Motor neuron (in vitro differentiated cells): ENCODE data around the gene CDKL1. TPM values are rescaled to one million over a fixed set of nuclear protein-coding genes. Genes with fewer than 3 reads are reported as not detected.

Source experiments
- ATAC-seq, 8 experiments: fragments of 200-7000 bp; cut with Tn5 transposase; replicated peaks in 6 of 8; 2 replicates each; pipeline ENCODE4 v1.8.0; 2021; ENCODE audit warnings: mild to moderate bottlenecking in 8 of 8, moderate library complexity in 8 of 8
- H3K27ac ChIP-seq, 2 donors: fragments of 250-450 bp; sonication (Bioruptor Pico); 2 replicates each; pipeline ENCODE4 v1.9.0; 2021; ENCODE audit warnings: antibody characterized with exemption in 2 of 2, mild to moderate bottlenecking in 2 of 2, moderate library complexity in 1 of 2
- H3K4me1 ChIP-seq, 2 donors: fragments of 250-450 bp; sonication (Bioruptor Pico); replicated peaks in 1 of 2; 2 replicates each; pipeline ENCODE4 v1.6.1; 2021; ENCODE audit warnings: antibody characterized with exemption in 2 of 2, mild to moderate bottlenecking in 2 of 2, moderate library complexity in 1 of 2
- H3K4me3 ChIP-seq, 5 donors: fragments of 250-450 bp; sonication (Bioruptor Pico); 2 replicates each; pipeline ENCODE4 v1.9.0; 2021; ENCODE audit warnings: antibody characterized with exemption in 5 of 5, mild to moderate bottlenecking in 5 of 5, moderate library complexity in 4 of 5
- WGBS, 10 experiments: fragments of 450-650 bp; shearing (Covaris generic); methylation state at CpG; one replicate each; pipeline ENCODE4 v1.0.0; 2022; 5-methylcytosine and 5-hydroxymethylcytosine counted together
- in situ Hi-C, 9 experiments: fragments of 400-800 bp; cut with MboI; loops; one replicate each; pipeline ENCODE4 v1.15.0; 2021; ENCODE audit warnings: low sequenced_read_pairs in 9 of 9, low pct_unique_long_range_greater_than_20kb in 2 of 9; ENCODE audit not compliant: unreplicated experiment in 9 of 9
- total RNA-seq, 8 experiments: library from RNA; unstranded; fragments of 300-600 nt; gene quantifications; 2 replicates each; pipeline versions ENCODE4 v1.2.3 to v1.2.4, GENCODE V29; 2022

CDKL1 gene
- total RNA-seq, 8 experiments from 2014 or later: 1.2 to 8.4 (median 2.5) TPM

DNA sequence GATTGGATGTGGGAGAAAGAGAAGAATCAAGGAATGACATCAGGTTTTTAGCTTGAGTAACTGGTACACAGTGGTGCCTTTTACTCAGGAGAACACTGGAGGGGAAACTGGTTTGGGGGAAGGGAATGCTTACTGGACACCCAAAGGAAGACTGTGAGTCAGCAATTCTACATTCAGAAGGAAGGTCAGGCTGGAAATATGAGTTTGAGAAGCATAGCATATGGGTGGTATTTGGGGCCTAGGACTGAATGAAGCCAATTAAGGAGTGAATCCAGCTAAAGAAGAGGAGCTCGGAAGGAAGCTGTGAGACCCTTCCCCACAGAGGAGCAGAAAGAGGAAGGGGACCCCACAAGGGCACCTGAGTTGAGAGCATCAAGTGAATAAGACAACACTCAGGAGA is 49.2 kb downstream of the CDKL1 start:
- 78 to 89% methylated on average over 1 of the region's 1 CpG; no CpG with 5 or more reads in 8 of the 10 experiments for WGBS, 10 experiments
- in situ Hi-C loops: loop anchor here in 1 of 9 experiments (25.0 kb wide), 1 partner anchor 190 kb away; the partner anchor contains the start of gene MAP4K5
- ATAC-seq: peak in 2 of 8 experiments; percentile 12 to 52
- H3K27ac ChIP-seq: no peak overlapping the region
- H3K4me1 ChIP-seq: no peaks in the 10 kb centered on the region
- H3K4me3 ChIP-seq: no peak overlapping the region

DNA sequence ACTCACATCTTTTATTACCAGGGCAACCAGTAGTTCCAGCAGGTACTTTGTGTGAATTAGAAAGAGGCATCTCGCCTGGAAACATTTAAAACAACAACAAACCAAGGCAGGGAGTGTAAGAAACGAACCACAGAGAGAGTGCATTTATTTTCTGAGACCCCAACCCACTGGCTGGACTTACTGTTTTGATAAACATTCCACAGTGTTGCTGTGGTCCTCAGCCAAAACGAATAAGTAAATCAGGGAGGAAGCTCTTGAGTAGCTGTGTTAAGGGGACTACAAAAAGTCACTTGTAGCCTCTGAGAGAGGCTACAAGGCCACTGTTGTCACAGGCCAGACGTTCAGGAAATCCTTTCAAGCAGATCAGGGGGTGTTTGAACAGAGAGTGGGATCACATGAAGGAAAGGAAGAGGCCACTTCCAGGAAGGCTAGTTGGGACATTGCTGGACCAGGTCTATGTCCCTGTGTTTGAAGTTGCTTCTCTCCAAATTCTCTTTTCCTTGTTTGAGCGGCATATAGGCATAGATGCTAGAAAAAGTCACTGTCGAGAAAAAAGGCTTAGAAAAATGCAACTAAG is 50.7 kb downstream of the CDKL1 start:
- H3K4me1 ChIP-seq: no peaks in the 10 kb centered on the region
- ATAC-seq: peak in 1 of 8 experiments; percentile 56
- no peak overlapping the region for H3K4me3 ChIP-seq
- no peak overlapping the region for H3K27ac ChIP-seq
- in situ Hi-C loops: loop anchor here in 1 of 9 experiments (25.0 kb wide), 1 partner anchor 191 kb away; the partner anchor contains the start of gene MAP4K5
- 55 to 100% (median 64%) methylated on average over 1 to 6 of the region's 6 CpGs; no CpG with 5 or more reads in 2 of the 10 experiments for WGBS, 10 experiments

DNA sequence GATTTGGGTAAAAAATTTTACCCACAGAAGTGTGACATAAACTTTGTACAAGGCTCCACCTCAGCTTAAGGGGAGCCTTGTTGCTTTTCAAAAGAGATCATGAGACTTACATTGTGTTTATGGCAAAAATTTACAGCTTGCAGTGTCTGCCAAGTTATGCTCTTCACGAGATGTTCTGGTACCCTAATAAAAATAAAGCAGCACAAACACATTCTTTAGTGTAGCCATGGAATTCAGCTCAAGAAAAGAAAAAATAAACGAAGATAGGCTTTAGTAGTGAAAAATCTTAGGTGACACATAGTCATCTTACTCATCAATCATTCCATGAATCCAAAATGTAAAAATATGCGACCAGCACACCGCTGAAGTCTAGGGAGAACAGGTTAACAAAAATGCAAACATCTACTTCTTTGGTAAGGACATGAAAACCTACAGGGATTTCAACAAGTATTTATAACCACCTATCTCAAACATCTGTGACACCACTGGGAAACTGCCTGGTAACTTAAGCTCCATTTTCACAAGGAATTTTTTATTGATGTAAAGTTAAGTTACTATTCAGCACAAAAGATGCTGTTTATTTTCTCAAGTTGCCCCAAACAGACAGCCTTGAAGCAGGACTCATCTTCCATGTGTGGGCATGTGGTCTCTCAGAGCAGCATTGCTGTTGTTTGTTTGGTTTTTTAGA is 51.7 kb downstream of the CDKL1 start:
- 12 to 91% (median 54%) methylated on average over 1 to 4 of the region's 4 CpGs for WGBS, 10 experiments
- H3K4me1 ChIP-seq: no peaks in the 10 kb centered on the region
- in situ Hi-C loops: loop anchor here in 1 of 9 experiments (25.0 kb wide), 1 partner anchor 192 kb away; the partner anchor contains the start of gene MAP4K5
- H3K4me3 ChIP-seq: no peak overlapping the region
- no peak overlapping the region for H3K27ac ChIP-seq
- no peak for ATAC-seq

DNA sequence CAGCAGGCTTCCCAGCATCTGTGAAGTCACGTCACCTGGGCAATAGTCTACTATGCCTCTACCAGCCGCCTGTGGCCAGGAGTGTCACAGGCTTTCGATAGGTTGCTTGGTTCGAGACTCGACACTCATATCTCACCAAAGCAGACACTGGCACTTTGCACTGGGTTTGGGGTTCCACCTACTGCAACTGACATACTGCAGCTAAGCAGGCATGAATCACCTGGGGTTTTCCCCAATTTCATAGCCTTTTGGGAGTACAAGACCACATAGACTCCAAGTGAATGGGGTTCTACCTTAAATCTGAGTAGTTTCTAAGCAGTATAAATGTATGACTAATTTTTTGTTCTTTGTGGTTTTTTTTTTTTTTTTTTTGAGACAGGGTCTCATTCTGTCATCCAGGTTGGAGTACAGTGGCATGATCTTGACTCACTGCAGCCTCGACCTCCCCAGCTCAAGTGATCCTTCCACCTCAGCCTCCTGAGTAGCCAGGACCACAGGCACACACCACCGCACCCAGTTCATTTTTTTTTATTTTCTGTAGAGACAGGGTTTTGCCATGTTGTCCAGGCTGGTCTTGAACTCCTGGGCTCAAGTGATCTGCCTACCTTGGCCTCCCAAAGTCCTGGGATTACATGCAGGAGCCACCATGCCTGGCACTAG is 52.4 kb downstream of the CDKL1 start:
- no peak overlapping the region for H3K27ac ChIP-seq
- WGBS, 10 experiments: 45 to 100% (median 96%) methylated on average over 1 to 7 of the region's 7 CpGs; no CpG with 5 or more reads in 1 of the 10 experiments
- in situ Hi-C loops: loop anchor here in 1 of 9 experiments (25.0 kb wide), 1 partner anchor 193 kb away; the partner anchor contains the start of gene MAP4K5

DNA sequence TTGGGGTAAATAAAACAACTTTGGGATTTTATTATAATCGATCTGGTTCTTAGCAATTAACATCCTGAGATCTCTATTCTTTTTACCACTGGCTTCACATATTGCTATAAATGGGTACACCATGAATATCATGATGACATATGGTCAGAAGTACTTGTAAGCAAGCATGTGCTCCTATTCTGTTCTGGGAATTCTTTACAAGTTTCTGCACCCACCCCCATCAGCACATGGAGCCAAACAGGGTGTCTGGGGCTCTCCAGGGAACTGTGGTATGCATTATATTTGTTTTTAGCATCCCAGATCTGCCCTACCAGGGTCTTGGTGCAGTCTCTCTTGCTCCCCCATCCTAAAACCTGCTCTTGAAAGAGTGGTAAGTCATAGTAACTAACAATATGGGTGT is 53.2 kb downstream of the CDKL1 start:
- 0 to 100% (median 60%) methylated on average over 1 of the region's 1 CpG; no CpG with 5 or more reads in 3 of the 10 experiments for WGBS, 10 experiments
- ATAC-seq: peak in 2 of 8 experiments; percentile 5 to 24
- Histone ChIP-seq H3K27ac (no peak overlapping the region), H3K4me3 (no peak overlapping the region), H3K4me1 (no peaks in the 10 kb centered on the region)
- in situ Hi-C loops: loop anchor here in 1 of 9 experiments (25.0 kb wide), 1 partner anchor 194 kb away; the partner anchor contains the start of gene MAP4K5

More for the DNA sequence above, 52.4 kb downstream of the CDKL1 start:
- H3K4me1 ChIP-seq: no peaks in the 10 kb centered on the region
- H3K4me3 ChIP-seq: no peak overlapping the region
- ATAC-seq: peak in 1 of 8 experiments; percentile 8

DNA sequence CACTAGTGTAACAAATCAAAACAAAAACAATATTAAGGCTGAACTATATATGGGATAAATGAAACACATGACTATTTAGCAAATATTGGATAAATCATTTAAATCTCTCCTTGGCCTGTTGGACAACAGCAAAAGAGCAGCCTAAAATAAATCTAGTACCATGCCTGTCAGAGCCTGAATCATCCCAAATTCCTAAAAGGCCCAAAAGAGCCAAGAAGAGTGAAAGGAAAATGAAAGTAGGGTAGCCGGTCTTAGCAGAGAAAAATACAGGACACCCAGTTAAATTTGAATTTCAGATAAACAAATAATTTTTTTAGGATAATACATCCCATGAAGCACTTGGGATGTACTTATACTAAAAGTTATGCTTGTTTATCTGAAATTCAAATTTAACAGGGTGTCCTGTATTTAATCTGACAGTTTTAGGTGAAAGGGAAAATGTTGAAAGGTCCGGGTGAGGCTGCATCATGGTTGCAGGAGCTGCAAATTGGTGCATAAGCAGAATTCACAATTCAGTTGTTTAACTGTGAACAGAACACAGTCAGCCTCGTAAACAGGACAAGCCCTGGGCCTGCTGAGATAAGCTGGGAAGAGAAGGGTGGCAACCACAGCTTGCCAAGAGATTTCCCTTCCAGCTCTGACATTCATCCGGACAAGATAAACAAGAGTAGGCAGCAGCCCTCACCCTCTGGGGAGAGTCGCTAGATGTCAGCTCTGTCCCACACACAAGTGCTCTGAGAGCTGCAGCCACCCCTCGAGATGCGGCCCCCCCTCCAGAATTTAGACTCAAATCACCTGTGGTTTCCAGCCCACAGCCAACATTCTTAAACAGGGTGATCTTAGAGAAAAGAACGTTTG is 54.2 kb downstream of the CDKL1 start:
- Histone ChIP-seq H3K4me1 (no peaks in the 10 kb centered on the region), H3K4me3 (no peak overlapping the region), H3K27ac (no peak overlapping the region)
- peak; percentile 58 to 96 (median 80) for ATAC-seq
- in situ Hi-C loops: loop anchor here in 1 of 9 experiments (25.0 kb wide), 1 partner anchor 195 kb away; the partner anchor contains the start of gene MAP4K5
- 0 to 100% (median 40%) methylated on average over 1 to 6 of the region's 8 CpGs; no CpG with 5 or more reads in 1 of the 10 experiments for WGBS, 10 experiments

DNA sequence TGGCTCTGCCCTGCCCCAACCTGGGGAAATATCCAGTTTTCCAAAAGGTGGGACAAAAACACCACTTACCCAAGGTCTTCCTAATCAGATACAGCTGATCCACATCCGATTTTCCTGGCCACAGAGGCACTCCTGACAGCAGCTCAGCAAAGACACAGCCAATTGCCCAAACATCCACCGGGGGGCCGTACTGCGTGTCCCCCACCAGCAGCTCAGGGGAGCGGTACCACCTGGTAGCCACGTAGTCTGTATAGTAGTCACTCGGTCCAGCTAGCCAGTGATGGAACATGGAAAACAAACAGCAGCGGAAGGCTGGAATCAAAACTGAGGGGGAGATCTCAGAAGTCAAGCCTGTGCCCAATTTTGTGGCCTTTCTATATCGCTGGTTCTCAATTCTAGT is 55.7 kb downstream of the CDKL1 start:
- 79 to 100% (median 87%) methylated on average over 1 to 8 of the region's 9 CpGs; no CpG with 5 or more reads in 3 of the 10 experiments for WGBS, 10 experiments
- in situ Hi-C loops: loop anchor here in 1 of 9 experiments (25.0 kb wide), 1 partner anchor 196 kb away; the partner anchor contains the start of gene MAP4K5
- peak in 1 of 8 experiments; percentile 31 for ATAC-seq
- H3K27ac ChIP-seq: no peak overlapping the region
- H3K4me1 ChIP-seq: peaks cover 7 to 8% of the 10 kb centered on the region in 2 donors
- H3K4me3 ChIP-seq: no peak overlapping the region

DNA sequence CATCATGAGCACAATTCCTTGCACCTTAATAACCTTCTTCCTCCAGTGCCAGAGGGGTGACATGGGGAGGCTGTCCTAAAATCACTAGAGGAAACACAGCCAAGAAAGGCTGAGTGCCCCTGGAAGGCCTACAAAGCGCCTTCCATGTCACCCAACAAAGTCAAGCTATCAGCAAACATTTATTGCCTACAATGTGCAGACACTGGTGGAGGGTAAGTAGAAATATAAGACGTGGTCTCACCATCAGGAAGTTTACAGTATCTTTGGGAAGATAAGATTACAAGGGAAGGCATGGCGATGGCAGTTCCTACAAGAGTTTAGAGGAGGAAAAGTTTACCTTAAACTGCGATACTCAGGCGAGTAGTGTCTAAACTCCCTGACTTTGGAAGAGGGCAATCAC is 56.6 kb downstream of the CDKL1 start:
- 50 to 100% (median 100%) methylated on average over 1 to 5 of the region's 5 CpGs; no CpG with 5 or more reads in 4 of the 10 experiments for WGBS, 10 experiments
- H3K27ac ChIP-seq: no peak overlapping the region
- H3K4me1 ChIP-seq: peaks cover 14 to 15% of the 10 kb centered on the region in 2 donors
- no peak overlapping the region for H3K4me3 ChIP-seq
- in situ Hi-C loops: loop anchor here in 1 of 9 experiments (25.0 kb wide), 1 partner anchor 197 kb away; the partner anchor contains the start of gene MAP4K5
- no peak for ATAC-seq

DNA sequence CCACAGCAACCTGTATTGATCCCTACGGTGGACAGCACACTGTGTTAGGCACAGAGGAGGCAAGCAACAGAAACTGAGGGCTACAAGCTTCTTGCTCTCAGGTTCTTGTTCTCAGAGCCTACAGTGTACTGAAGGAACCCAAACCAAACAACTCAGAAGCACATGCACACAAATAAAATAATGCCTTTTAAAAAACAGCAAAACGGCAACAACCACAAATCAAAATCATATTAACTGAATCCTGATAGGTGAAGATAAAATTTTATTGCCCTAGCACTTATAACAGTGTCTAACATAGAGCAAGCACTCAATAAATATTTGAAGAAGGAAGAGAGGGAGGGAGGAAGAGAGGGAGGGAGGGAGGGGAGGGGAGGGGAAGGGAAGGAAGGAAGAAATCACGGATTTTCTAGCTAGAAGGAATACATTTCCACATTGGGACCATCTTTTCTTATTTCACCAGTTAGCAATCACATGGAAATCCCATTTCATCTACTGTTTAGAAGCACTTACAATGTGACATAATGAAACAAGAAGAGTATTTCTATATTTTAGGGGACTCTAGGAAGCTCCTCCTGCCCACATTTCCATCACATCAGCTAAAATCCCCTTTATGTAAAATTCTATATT is 57.4 kb downstream of the CDKL1 start:
- H3K4me3 ChIP-seq: no peak overlapping the region
- no peak for ATAC-seq
- in situ Hi-C loops: loop anchor here in 1 of 9 experiments (25.0 kb wide), 1 partner anchor 198 kb away; the partner anchor contains the start of gene MAP4K5
- peaks cover 18 to 20% of the 10 kb centered on the region in 2 donors for H3K4me1 ChIP-seq
- H3K27ac ChIP-seq: no peak overlapping the region
- 40 to 100% (median 83%) methylated on average over 1 to 3 of the region's 3 CpGs; no CpG with 5 or more reads in 3 of the 10 experiments for WGBS, 10 experiments

DNA sequence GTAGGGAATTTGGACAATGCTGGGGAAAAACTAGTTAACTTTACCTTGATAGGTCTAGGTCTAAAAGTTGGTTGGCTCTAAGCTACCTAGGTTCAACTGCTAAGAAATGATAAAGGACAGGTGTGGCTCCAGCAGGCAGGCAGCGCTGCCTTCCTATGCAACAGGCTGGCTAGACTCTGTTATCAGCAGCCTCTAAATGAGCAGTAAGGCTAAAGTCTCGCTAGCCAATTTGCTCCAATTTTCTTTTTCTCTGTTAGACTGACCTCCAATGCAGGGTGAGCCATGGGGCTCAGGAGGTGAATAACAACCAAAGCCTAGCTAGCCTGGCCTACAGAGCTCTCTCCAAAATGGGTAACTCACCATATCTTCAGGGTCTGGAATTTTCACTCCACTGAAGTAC is 58.1 kb downstream of the CDKL1 start:
- Histone ChIP-seq H3K4me3 (no peak overlapping the region), H3K4me1 (peaks cover 18 to 20% of the 10 kb centered on the region in 2 donors), H3K27ac (no peak overlapping the region)
- ATAC-seq: no peak
- 89 to 100% (median 100%) methylated on average over 1 to 2 of the region's 2 CpGs; no CpG with 5 or more reads in 3 of the 10 experiments for WGBS, 10 experiments
- in situ Hi-C loops: loop anchor here in 1 of 9 experiments (25.0 kb wide), 1 partner anchor 199 kb away; the partner anchor contains the start of gene MAP4K5
